Measurements from ENCODE around the gene ALDH1A3.

The ALDH1A3 gene

GRCh38 chr15:100958326-100959065 is 78.9 kb downstream of the ALDH1A3 start:
- no peak for DNase-seq (ENCODE audit: low read depth)

GRCh38 chr15:100959066-100960050 is 79.7 kb downstream of the ALDH1A3 start:
- DNase-seq (ENCODE audit: low read depth) = no peak
